Activated B cell treated with CpG ODN at 0.5 μM for 24 hours (primary cell): ENCODE data around the gene CNNM3. TPM values are rescaled to one million over a fixed set of nuclear protein-coding genes. Genes with fewer than 3 reads are reported as not detected.
"Not testable (repeated sequence)": the region's sequence is repeated elsewhere in the genome, so short reads cannot be mapped to it uniquely, and the experiment has no call there.

Experiments
- ATAC-seq: fragments of 200-7000 bp; cut with Tn5 transposase; one replicate; pipeline ENCODE4 v1.10.0; 2021; ENCODE audit warnings: low read depth, mild to moderate bottlenecking, moderate library complexity
- CTCF ChIA-PET: fragments of 350-600 bp; sonication (Branson Sonifier 250); formaldehyde crosslinking; loops from one replicate; lab custom pipeline; 2021; ENCODE audit warnings: antibody characterized with exemption; lab: Charles Lee
- POLR2A ChIA-PET: fragments of 350-600 bp; sonication (Branson Sonifier 250); formaldehyde crosslinking; loops from one replicate; lab custom pipeline; 2021; ENCODE audit warnings: antibody characterized with exemption; lab: Charles Lee
- DNase-seq: peaks from one replicate; pipeline ENCODE4 v3.0.0; 2022
- H3K27ac Mint-ChIP-seq: one replicate; pipeline ENCODE4 v1.8.0; 2020; ENCODE audit warnings: mixed read lengths
- H3K27me3 Mint-ChIP-seq: one replicate; pipeline ENCODE4 v1.8.0; 2021; ENCODE audit warnings: mixed read lengths
- H3K36me3 Mint-ChIP-seq: one replicate; pipeline ENCODE4 v1.8.0; 2021; ENCODE audit warnings: low read depth, mixed read lengths
- H3K4me1 Mint-ChIP-seq: one replicate; pipeline ENCODE4 v1.8.0; 2021; ENCODE audit warnings: mixed read lengths
- H3K4me3 Mint-ChIP-seq: one replicate; pipeline ENCODE4 v1.8.0; 2020; ENCODE audit warnings: mild to moderate bottlenecking, mixed read lengths
- H3K9me3 Mint-ChIP-seq: one replicate; pipeline ENCODE4 v1.8.0; 2020; ENCODE audit warnings: mixed read lengths
- CTCF ChIP-seq: fragments of 200-600 bp; IDR thresholded peaks from one replicate; pipeline ENCODE4 v1.8.0; 2022; ENCODE audit warnings: antibody characterized with exemption, mild to moderate bottlenecking
- intact Hi-C: fragments of 100-400 bp; cut with micrococcal nuclease; formaldehyde crosslinking; loops from one replicate; pipeline ENCODE4 v1.15.1; 2024
- total RNA-seq: library from RNA; stranded (reverse); gene quantifications from 2 replicates; pipeline ENCODE4 v1.2.3, GENCODE V29; 2022

CNNM3 gene
- total RNA-seq, 1 donor from 2014 or later, result 20.3 TPM

DNA sequence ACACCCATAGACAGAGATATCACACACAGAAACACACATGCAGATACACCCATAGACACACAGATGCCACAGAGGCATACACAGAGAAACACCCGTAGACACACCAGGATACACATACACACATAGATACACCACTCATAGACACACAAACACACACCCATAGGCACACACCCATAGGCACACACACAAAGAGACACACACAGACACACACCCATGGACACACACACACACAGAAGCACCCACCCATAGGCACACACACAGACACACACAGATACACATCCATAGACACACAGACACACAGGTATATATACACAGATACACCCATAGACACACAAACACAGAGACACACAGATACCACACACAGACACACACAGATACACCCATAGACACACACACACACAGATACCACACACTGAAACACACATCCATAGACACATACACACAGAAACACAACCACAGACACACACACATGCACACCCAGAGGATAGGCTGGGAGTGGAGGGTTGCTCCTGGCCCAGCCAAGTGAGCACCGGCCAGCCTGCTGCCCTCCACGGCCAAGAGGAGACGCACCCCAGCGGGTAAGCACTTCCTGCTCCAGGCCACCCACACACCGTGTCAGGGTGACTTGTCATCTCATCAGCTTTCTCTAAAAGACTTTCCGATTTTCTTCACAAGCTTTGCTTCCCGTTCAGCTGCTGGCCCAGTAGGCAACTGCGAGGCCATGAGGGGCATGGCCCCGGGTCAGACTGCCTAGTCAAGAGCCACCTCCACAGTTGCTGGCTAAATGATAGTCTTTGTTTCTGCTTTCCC lies 14.1 kb upstream of the CNNM3 start:
- intact Hi-C loops, result loop anchor here (1.0 to 10.0 kb wide), 9 partner anchors 15 to 807 kb away; partner anchors contain the start of genes ANKRD36C, ARID5A, CNNM3 and CNNM4
- H3K4me3 Mint-ChIP-seq, result no peak overlapping the region
- H3K9me3 Mint-ChIP-seq, result no peaks in the 10 kb centered on the region
- H3K27ac Mint-ChIP-seq, result no peak overlapping the region
- TF ChIP-seq CTCF, result no peak
- CTCF ChIA-PET, result interaction anchor here (0.8 to 2.2 kb wide), 9 partner anchors 14 to 200 kb away, joined by 3 to 10 read pairs (median 4); partner anchors contain the start of genes ANKRD39 and CNNM3
- peaks cover 37% of the 10 kb centered on the region for H3K36me3 Mint-ChIP-seq
- H3K27me3 Mint-ChIP-seq, result no peaks in the 10 kb centered on the region
- DNase-seq (no peak), ATAC-seq (peak; percentile 40)
- H3K4me1 Mint-ChIP-seq, result peaks cover 13% of the 10 kb centered on the region
- POLR2A ChIA-PET, result interaction anchor here (0.9 to 1.2 kb wide), 2 partner anchors 14 to 164 kb away, joined by 3 to 4 read pairs; partner anchors contain the start of genes CNNM3 and KANSL3

DNA sequence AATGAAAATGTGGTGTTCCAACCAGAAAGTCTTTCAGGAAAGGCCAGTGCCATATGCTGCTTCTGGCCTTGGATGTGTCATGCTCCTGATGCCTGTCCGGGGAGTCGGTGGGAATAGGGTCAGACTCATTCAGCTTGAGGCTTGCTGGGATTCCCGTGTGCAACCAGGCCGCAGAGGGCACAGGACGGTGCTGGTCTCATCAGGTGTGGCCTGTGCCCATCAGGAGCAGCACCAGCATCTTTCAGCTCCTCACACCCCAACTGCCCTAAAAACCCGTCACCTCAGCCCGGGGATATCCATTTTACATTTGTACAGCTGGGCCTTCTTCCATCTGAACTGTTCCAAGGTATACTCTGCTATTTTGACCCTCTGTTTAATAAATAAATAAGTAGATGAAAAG lies 13.3 kb upstream of the CNNM3 start:
- Mint-ChIP-seq H3K9me3 (no peaks in the 10 kb centered on the region), H3K36me3 (peaks cover 29% of the 10 kb centered on the region), H3K4me3 (no peak overlapping the region), H3K27me3 (no peaks in the 10 kb centered on the region), H3K27ac (no peak overlapping the region), H3K4me1 (peaks cover 20% of the 10 kb centered on the region)
- no peak for DNase-seq
- POLR2A ChIA-PET, result interaction anchor here (0.6 to 1.2 kb wide), 3 partner anchors 14 to 165 kb away, joined by 3 to 8 read pairs (median 4); partner anchors contain the start of genes CNNM3 and KANSL3
- CTCF ChIA-PET, result interaction anchor here (0.8 to 2.2 kb wide), 4 partner anchors 13 to 55 kb away, joined by 3 to 10 read pairs (median 4); partner anchors contain the start of genes ANKRD39 and CNNM3
- no peak for ATAC-seq
- TF ChIP-seq CTCF, result no peak
- intact Hi-C loops, result loop anchor here (5.0 to 10.0 kb wide), 4 partner anchors 80 to 808 kb away; partner anchors contain the start of genes ANKRD36C and ARID5A

DNA sequence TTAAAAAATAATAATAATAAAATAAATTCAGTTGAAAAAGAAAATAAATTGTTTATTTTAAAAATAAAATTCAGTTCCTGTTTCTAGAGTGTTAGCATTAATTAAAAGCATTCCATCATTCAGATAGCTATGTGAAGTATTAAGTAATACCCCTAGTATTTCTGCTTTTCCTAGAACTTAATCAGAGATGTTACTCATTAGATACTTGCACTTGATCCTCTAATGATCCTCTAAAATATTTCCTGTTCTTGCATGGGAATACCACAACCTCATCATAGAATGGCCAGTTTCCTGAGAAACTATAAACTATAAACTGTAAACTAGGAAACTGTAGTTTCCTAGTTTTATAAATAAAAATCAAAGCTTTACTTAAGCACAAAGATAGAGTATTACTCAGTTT lies 11.1 kb upstream of the CNNM3 start:
- ATAC-seq (no peak), DNase-seq (no peak)
- no peak for TF ChIP-seq CTCF
- peaks cover 19% of the 10 kb centered on the region for H3K36me3 Mint-ChIP-seq
- CTCF ChIA-PET, result no interaction called here
- no peak overlapping the region for H3K4me3 Mint-ChIP-seq
- no peaks in the 10 kb centered on the region for H3K27me3 Mint-ChIP-seq
- H3K27ac Mint-ChIP-seq, result no peak overlapping the region
- peaks cover 25% of the 10 kb centered on the region for H3K4me1 Mint-ChIP-seq
- intact Hi-C loops, result loop anchor here (5.0 to 10.0 kb wide), 4 partner anchors 83 to 810 kb away; partner anchors contain the start of genes ANKRD36C and ARID5A
- POLR2A ChIA-PET, result interaction anchor here (0.6 to 1.1 kb wide), 3 partner anchors 31 to 470 kb away, joined by 3 to 7 read pairs (median 3); no protein-coding TSS in a partner anchor
- no peaks in the 10 kb centered on the region for H3K9me3 Mint-ChIP-seq

- H3K27ac Mint-ChIP-seq, result peak overlapping the region; percentile 96
- H3K36me3 Mint-ChIP-seq, result peaks cover 24% of the 10 kb centered on the region
- H3K27me3 Mint-ChIP-seq, H3K4me3 Mint-ChIP-seq, CTCF ChIA-PET, ATAC-seq, DNase-seq, H3K9me3 Mint-ChIP-seq: not testable (repeated sequence)
- POLR2A ChIA-PET, result interaction anchor here (0.6 to 2.4 kb wide), 3 partner anchors 10 to 261 kb away, joined by 3 to 20 read pairs (median 5); partner anchors contain the start of gene CNNM3
- intact Hi-C loops, result loop anchor here (1.0 to 10.0 kb wide), 2 partner anchors 9 to 811 kb away; partner anchors contain the start of gene ANKRD36C
- peaks cover 25% of the 10 kb centered on the region for H3K4me1 Mint-ChIP-seq
Measured at GRCh38 chr2:96805946-96806345, 10.1 kb upstream of the CNNM3 start.

- Mint-ChIP-seq H3K4me3 (peak overlapping the region; percentile 67), H3K27me3 (no peaks in the 10 kb centered on the region), H3K4me1 (peaks cover 25% of the 10 kb centered on the region), H3K36me3 (peaks cover 27% of the 10 kb centered on the region), H3K9me3 (no peaks in the 10 kb centered on the region), H3K27ac (peak overlapping the region; percentile 96)
- no peak for TF ChIP-seq CTCF
- CTCF ChIA-PET, result interaction anchor here (1.0 kb wide), 1 partner anchor 10 kb away, joined by 3 read pairs; the partner anchor contains the start of gene CNNM3
- ATAC-seq (peak; percentile 83), DNase-seq (no peak)
- POLR2A ChIA-PET, result interaction anchor here (0.6 to 2.4 kb wide), 7 partner anchors 9 to 838 kb away, joined by 3 to 20 read pairs (median 5); partner anchors contain the start of gene CNNM3
- intact Hi-C loops, result loop anchor here (1.0 to 10.0 kb wide), 2 partner anchors 9 to 812 kb away; partner anchors contain the start of gene ANKRD36C
Measured at GRCh38 chr2:96806468-96807126, 9.5 kb upstream of the CNNM3 start.
